ENCODE measurements around the gene LPP. TPM values are rescaled to one million over a fixed set of nuclear protein-coding genes. Genes with fewer than 3 reads are reported as not detected.

Gene LPP
- total RNA-seq, 6 experiments from 2014 or later, result 41.5 to 90.5 (median 69.5) TPM

- H3K4me1 ChIP-seq, result peaks cover 0 to 66% (median 30%) of the 10 kb centered on the region in 4 donors
- WGBS (ENCODE audit: insufficient coverage, low coverage, low lambda C conversion rate, missing lambda C conversion rate), result 87% methylated on average over 11 of the region's 11 CpGs
- intact Hi-C loops (cut with DNase I), result no loop called here
Observed at GRCh38 chr3:188299068-188299467, 145.1 kb downstream of the LPP start.

DNA sequence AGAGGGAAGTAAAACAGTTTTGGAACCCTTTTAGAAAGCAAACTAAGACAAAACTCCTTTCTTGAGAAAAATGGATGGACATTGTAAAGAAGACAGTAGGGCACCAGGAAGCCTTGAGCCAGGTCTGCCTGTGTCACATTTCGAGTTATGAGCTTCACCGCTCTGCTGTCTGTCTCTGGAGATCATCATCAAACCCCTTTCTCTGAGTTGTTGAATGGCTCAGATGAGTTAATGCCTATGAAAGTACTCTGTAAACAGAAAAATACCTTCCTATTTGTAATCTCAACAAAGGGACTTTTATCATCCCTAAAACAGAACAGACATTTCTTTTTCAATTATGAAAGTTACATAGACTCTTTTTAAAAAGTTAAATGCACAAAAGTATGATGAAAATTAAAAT lies 145.8 kb downstream of the LPP start:
- H3K27ac ChIP-seq, result no peak overlapping the region
- WGBS (ENCODE audit: insufficient coverage, low coverage, low lambda C conversion rate, missing lambda C conversion rate), result 89% methylated on average over 2 of the region's 2 CpGs
- H3K9me3 ChIP-seq, result no peaks in the 10 kb centered on the region
- no peaks in the 10 kb centered on the region for H3K27me3 ChIP-seq
- ATAC-seq, result no peak
- H3K36me3 ChIP-seq, result no peaks in the 10 kb centered on the region
- intact Hi-C loops (cut with DNase I), result no loop called here
- H3K4me1 ChIP-seq, result peaks cover 0 to 66% (median 30%) of the 10 kb centered on the region in 4 donors
- no peak overlapping the region for H3K4me3 ChIP-seq
- TF ChIP-seq, protein P1, sequence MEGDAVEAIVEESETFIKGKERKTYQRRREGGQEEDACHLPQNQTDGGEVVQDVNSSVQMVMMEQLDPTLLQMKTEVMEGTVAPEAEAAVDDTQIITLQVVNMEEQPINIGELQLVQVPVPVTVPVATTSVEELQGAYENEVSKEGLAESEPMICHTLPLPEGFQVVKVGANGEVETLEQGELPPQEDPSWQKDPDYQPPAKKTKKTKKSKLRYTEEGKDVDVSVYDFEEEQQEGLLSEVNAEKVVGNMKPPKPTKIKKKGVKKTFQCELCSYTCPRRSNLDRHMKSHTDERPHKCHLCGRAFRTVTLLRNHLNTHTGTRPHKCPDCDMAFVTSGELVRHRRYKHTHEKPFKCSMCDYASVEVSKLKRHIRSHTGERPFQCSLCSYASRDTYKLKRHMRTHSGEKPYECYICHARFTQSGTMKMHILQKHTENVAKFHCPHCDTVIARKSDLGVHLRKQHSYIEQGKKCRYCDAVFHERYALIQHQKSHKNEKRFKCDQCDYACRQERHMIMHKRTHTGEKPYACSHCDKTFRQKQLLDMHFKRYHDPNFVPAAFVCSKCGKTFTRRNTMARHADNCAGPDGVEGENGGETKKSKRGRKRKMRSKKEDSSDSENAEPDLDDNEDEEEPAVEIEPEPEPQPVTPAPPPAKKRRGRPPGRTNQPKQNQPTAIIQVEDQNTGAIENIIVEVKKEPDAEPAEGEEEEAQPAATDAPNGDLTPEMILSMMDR (IDR thresholded peaks at IDR 0.05), result no peak
- TF ChIP-seq POLR2A (IDR thresholded peaks at IDR 0.05), result no peak
- DNase-seq, result no peak

More at GRCh38 chr3:188299068-188299467, 145.1 kb downstream of the LPP start:
- no peaks in the 10 kb centered on the region for H3K27me3 ChIP-seq
- no peak for ATAC-seq
- H3K9me3 ChIP-seq, result no peaks in the 10 kb centered on the region
- no peak for TF ChIP-seq POLR2A (IDR thresholded peaks at IDR 0.05)
- TF ChIP-seq, protein P1 (IDR thresholded peaks at IDR 0.05), result no peak
- H3K36me3 ChIP-seq, result no peaks in the 10 kb centered on the region
- DNase-seq, result no peak
- no peak overlapping the region for H3K4me3 ChIP-seq
- H3K27ac ChIP-seq, result no peak overlapping the region

DNA sequence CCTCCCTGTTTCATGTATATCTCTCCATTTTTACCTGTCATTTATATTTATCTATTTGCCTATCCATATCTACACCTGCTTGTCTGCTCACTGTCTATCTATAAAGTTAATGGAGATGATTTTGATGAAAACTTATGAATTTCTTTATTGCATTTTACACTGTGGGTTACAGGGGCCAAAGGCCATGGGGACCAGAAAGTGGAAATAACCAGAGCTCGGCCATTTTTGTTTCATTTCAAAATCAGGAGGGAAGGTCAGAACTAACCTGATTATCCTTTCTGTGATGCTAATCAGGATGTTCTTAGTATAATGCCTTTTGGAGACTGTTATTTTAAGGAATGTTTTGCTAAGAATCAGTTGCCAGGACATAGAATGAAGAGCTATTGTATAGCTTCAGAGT lies 147.2 kb downstream of the LPP start:
- Histone ChIP-seq H3K4me3 (no peak overlapping the region), H3K36me3 (no peaks in the 10 kb centered on the region), H3K27ac (peak overlapping the region in 1 of 3 donors; percentile 63), H3K4me1 (peaks cover 0 to 66% (median 24%) of the 10 kb centered on the region in 4 donors), H3K27me3 (no peaks in the 10 kb centered on the region), H3K9me3 (no peaks in the 10 kb centered on the region)
- intact Hi-C loops (cut with DNase I), result no loop called here
- DNase-seq (no peak), ATAC-seq (no peak)
- TF ChIP-seq, protein P1 (IDR thresholded peaks at IDR 0.05), result no peak
- TF ChIP-seq POLR2A (IDR thresholded peaks at IDR 0.05), result no peak
- WGBS (ENCODE audit: insufficient coverage, low coverage, low lambda C conversion rate, missing lambda C conversion rate), result 92% methylated on average over 1 of the region's 1 CpG

- peaks cover 0 to 52% (median 17%) of the 10 kb centered on the region in 4 donors for H3K4me1 ChIP-seq
- TF ChIP-seq, protein P1 (IDR thresholded peaks at IDR 0.05), result no peak
- 48% methylated on average over 2 of the region's 2 CpGs for WGBS (ENCODE audit: insufficient coverage, low coverage, low lambda C conversion rate, missing lambda C conversion rate)
- no peaks in the 10 kb centered on the region for H3K27me3 ChIP-seq
- H3K36me3 ChIP-seq, result no peaks in the 10 kb centered on the region
- ATAC-seq, result peak in 2 of 4 donors; percentile 4 to 39
- H3K27ac ChIP-seq, result peak overlapping the region in 2 of 3 donors; percentile 4 to 63
- no peaks in the 10 kb centered on the region for H3K9me3 ChIP-seq
- no peak overlapping the region for H3K4me3 ChIP-seq
- no peak for DNase-seq
- intact Hi-C loops (cut with DNase I), result no loop called here
Observed at GRCh38 chr3:188303286-188303799, 149.4 kb downstream of the LPP start.

All from right lobe of liver (tissue), 6 donors.